Thyroid gland (tissue), 4 donors: Measurements from ENCODE around the gene UST. TPM values are rescaled to one million over a fixed set of nuclear protein-coding genes. Genes with fewer than 3 reads are reported as not detected.
"Not testable (repeated sequence)": the region's sequence is repeated elsewhere in the genome, so short reads cannot be mapped to it uniquely, and the experiment has no call there.

Experiments used
- DNase-seq, 2 donors: peaks; one replicate each; pipeline ENCODE4 v3.0.0-alpha.2; 2019
- H3K27ac ChIP-seq, 3 donors: fragments of 200-600 bp; sonication (generic); 1 replicate in 2 of 3; 2 replicates in 1 of 3; pipeline ENCODE4 v1.5.1; 2016 to 2019; ENCODE audit warnings: mild to moderate bottlenecking in 1 of 3, moderate library complexity in 1 of 3
- H3K27me3 ChIP-seq: fragments of 200-600 bp; sonication (generic); one replicate; pipeline ENCODE4 v1.5.1; 2019
- H3K36me3 ChIP-seq, 2 donors: fragments of 200-600 bp; sonication (generic); one replicate each; pipeline ENCODE4 v1.5.1; 2016 to 2019
- H3K4me1 ChIP-seq, 2 donors: fragments of 200-600 bp; sonication (generic); one replicate each; pipeline ENCODE4 v1.5.1; 2017 to 2019
- H3K4me3 ChIP-seq, 3 donors: fragments of 200-600 bp; sonication (generic); replicated peaks in 1 of 3; 1 replicate in 2 of 3; 2 replicates in 1 of 3; pipeline ENCODE4 v1.5.1; 2016; ENCODE audit warnings: mild to moderate bottlenecking in 1 of 3
- H3K9me3 ChIP-seq: fragments of 200-600 bp; sonication (generic); one replicate; pipeline ENCODE4 v1.5.1; 2017
- CTCF ChIP-seq, 6 experiments: fragments of 200-600 bp in 3 of 6; fragments of 450-650 bp in 3 of 6; sonication (generic) in 3 of 6; IDR thresholded peaks; one replicate each; pipeline ENCODE4 v1.5.1; 2016 to 2019; ENCODE audit warnings: antibody characterized with exemption in 6 of 6, mild to moderate bottlenecking in 2 of 6, inconsistent platforms in 1 of 6, moderate library complexity in 1 of 6
- POLR2A ChIP-seq, 2 donors: fragments of 450-650 bp; IDR thresholded peaks; one replicate each; pipeline ENCODE4 v1.6.1; 2017; ENCODE audit warnings: antibody characterized with exemption in 2 of 2, mild to moderate bottlenecking in 2 of 2, moderate library complexity in 1 of 2
- WGBS, 2 donors: methylation state at CpG; one replicate each; pipeline ENCODE4 v1.1.5; 2017; 5-methylcytosine and 5-hydroxymethylcytosine counted together
- intact Hi-C: fragments of 100-400 bp; cut with DNase I; formaldehyde crosslinking; loops from one replicate; pipeline ENCODE4 v1.15.1; 2023
- total RNA-seq, 4 donors: library from RNA; depleted of rRNA; stranded (reverse); fragments of >200 nt; gene quantifications; one replicate each; pipeline ENCODE4 v1.2.3, GENCODE V29; 2016

UST gene
- total RNA-seq, 4 donors from 2014 or later: 73.4 to 91.2 (median 81.4) TPM

- Histone ChIP-seq H3K4me3 (no peak overlapping the region), H3K27me3 (no peaks in the 10 kb centered on the region), H3K36me3 (no peaks in the 10 kb centered on the region), H3K27ac (peak overlapping the region; percentile 76 to 95 (median 88)), H3K4me1 (peaks cover 68 to 69% of the 10 kb centered on the region in 2 donors), H3K9me3 (no peaks in the 10 kb centered on the region)
- intact Hi-C loops: no loop called here
- DNase-seq: peak; percentile 83 to 89
- WGBS, 2 donors: 8 to 9% methylated on average over 8 of the region's 8 CpGs
- TF ChIP-seq CTCF (IDR thresholded peaks at IDR 0.05) (no peak), POLR2A (IDR thresholded peaks at IDR 0.05) (no peak)
Measured at GRCh38 chr6:148761527-148762011, 14.7 kb downstream of the UST start.

- Histone ChIP-seq H3K9me3 (no peaks in the 10 kb centered on the region), H3K36me3 (no peaks in the 10 kb centered on the region), H3K4me1 (peaks cover 69% of the 10 kb centered on the region in 2 donors), H3K4me3 (no peak overlapping the region), H3K27me3 (no peaks in the 10 kb centered on the region), H3K27ac (peak overlapping the region; percentile 76 to 95 (median 88))
- no peak for TF ChIP-seq POLR2A (IDR thresholded peaks at IDR 0.05)
- TF ChIP-seq CTCF (IDR thresholded peaks at IDR 0.05): no peak
- WGBS, 2 donors: 65 to 79% methylated on average over 1 of the region's 1 CpG
- intact Hi-C loops: no loop called here
- no peak for DNase-seq
Measured at GRCh38 chr6:148762231-148762630, 15.4 kb downstream of the UST start.

GRCh38 chr6:148764259-148765020, 17.6 kb downstream of the UST start:
- not testable (repeated sequence) for DNase-seq
- WGBS, 2 donors: 84 to 86% methylated on average over 10 of the region's 10 CpGs

GRCh38 chr6:148765898-148766808, 19.3 kb downstream of the UST start:
- WGBS, 2 donors: 36 to 44% methylated on average over 5 of the region's 5 CpGs

More at GRCh38 chr6:148764259-148765020, 17.6 kb downstream of the UST start:
- H3K27me3 ChIP-seq, intact Hi-C loops, H3K9me3 ChIP-seq, H3K36me3 ChIP-seq, H3K4me3 ChIP-seq: not testable (repeated sequence)
- H3K4me1 ChIP-seq: peaks cover 62 to 67% of the 10 kb centered on the region in 2 donors
- peak overlapping the region; percentile 20 to 95 (median 23) for H3K27ac ChIP-seq

More at GRCh38 chr6:148765898-148766808, 19.3 kb downstream of the UST start:
- Histone ChIP-seq H3K4me3 (no peak overlapping the region), H3K27me3 (no peaks in the 10 kb centered on the region), H3K27ac (peak overlapping the region; percentile 45 to 53 (median 47)), H3K4me1 (peaks cover 63 to 68% of the 10 kb centered on the region in 2 donors), H3K9me3 (no peaks in the 10 kb centered on the region), H3K36me3 (no peaks in the 10 kb centered on the region)
- TF ChIP-seq CTCF (IDR thresholded peaks at IDR 0.05): no peak
- TF ChIP-seq POLR2A (IDR thresholded peaks at IDR 0.05): no peak
- intact Hi-C loops: no loop called here
- peak; percentile 45 to 68 for DNase-seq
